ENCODE measurements around the gene DNAJB6.

The DNAJB6 gene

DNA sequence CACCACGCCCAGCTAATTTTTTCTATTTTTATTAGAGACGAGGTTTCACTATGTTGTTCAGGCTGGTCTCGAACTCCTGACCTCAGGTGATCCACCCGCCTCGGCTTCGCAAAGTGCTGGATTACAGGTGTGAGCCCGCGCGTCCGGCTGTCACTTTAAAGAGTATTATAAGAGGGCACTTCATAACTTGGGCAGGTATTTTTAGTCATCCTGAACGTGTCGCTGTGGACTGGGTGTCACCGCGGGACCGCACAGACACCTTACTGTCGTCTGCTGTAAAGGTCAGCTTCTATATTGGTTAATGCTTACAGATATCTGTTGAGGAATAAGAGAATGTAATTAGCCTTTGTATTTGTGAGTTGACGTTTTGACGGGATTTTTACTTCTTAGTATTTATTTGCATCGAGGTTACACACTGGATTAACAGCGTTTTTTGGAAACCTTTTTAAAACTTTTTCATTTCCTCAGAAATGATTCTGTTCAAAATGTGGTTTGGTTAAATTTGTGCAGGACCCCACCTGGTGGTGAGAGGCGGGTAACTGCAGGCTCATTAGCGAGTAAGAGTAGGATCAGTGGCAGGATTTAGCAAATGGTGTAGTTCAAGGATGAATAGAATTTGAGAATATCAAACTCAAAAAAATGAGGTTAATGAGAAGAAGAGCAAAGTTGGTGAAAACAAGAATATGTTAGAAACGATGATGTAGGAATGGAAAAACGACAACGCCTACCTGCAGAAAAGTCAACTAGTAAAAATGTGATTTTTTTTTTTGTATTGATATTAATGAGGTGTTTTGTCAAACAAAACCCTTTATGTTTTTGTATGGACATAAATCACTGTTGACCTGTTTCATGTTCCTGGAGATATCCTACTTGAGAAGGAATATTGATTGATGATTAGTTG, 3.2 kb downstream of the DNAJB6 start:
- TF ChIP-seq GATA2 (IDR thresholded peaks at IDR 0.05; ENCODE audit: low read depth, low read length), result no peak
- no peak for TF ChIP-seq GATA3 (IDR thresholded peaks at IDR 0.05; ENCODE audit: low read depth, low read length)

DNA sequence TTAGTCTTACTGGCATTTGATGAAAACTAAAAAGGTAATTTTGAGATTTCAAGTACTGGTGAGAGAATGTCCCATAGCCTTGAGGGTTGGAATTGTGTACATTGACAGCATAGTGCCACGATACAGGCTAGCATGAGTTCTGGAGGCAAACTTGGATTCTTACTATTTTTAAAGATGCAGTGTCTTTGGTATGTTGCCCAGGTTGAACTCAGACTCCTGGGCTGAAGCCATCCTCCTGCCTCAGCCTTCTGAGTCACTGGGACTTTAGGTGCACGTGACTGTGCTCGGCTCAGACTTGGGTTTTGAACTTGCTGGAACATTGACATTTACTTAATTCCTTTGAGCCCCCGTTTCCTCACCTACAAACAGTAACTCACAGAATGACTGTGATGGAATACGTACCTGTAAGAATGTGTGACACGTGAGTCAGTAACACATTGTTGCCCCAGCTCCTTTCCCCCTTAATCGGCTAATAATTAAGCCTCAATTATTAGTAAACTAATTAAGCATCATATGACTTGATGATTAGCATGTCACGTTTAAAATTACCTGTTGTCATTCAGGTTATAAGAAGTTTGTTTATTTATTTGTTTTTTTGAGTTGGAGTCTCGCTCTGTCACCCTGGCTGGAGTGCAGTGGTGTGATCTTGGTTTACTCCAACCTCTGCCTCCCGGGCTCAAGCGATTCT, 10.6 kb downstream of the DNAJB6 start:
- TF ChIP-seq GATA2 (IDR thresholded peaks at IDR 0.05; ENCODE audit: low read depth, low read length) (no peak), GATA3 (IDR thresholded peaks at IDR 0.05; ENCODE audit: low read depth, low read length) (no peak)

DNA sequence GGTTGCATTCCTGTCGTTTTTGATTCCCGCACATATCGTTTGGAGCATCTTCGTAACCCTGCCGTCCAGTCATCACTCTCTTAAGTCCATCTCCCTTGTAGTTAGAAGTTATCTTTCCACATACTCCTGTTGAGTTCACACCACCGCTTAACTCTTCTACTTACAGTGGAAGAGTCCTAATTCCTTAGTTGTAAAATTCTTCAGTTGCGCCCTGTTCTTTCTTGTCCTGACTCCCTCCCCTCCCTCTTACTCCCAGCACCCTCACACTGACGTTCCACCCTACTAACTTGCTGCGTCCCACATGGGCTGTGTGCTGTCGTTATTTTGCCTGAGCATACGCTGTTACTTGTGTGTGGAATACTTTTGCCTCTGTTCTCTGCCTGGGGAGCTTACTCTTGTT, 11.7 kb downstream of the DNAJB6 start:
- no peak for TF ChIP-seq GATA3 (IDR thresholded peaks at IDR 0.05; ENCODE audit: low read depth, low read length)
- no peak for TF ChIP-seq GATA2 (IDR thresholded peaks at IDR 0.05; ENCODE audit: low read depth, low read length)

DNA sequence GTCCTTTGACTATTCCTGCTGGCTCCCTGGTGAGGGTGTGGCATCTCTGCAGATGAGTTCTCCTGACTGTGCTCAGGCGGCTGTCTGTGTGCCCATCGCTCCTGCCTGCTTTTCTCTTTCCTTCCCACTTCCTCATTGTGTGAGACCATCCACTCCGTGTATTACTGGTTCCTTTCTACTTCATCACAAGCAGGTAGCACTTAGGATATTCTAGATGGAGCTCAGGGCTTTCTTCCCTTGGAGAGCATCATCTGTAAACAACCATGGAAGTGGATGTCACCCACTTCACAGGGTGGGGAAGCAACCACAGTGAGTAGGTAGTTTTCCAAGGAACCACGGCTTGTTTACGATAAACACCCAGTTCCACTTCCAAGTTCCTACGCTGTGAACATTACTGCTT, 15.7 kb downstream of the DNAJB6 start:
- TF ChIP-seq GATA3 (IDR thresholded peaks at IDR 0.05; ENCODE audit: low read depth, low read length) (no peak), GATA2 (IDR thresholded peaks at IDR 0.05; ENCODE audit: low read depth, low read length) (no peak)

DNA sequence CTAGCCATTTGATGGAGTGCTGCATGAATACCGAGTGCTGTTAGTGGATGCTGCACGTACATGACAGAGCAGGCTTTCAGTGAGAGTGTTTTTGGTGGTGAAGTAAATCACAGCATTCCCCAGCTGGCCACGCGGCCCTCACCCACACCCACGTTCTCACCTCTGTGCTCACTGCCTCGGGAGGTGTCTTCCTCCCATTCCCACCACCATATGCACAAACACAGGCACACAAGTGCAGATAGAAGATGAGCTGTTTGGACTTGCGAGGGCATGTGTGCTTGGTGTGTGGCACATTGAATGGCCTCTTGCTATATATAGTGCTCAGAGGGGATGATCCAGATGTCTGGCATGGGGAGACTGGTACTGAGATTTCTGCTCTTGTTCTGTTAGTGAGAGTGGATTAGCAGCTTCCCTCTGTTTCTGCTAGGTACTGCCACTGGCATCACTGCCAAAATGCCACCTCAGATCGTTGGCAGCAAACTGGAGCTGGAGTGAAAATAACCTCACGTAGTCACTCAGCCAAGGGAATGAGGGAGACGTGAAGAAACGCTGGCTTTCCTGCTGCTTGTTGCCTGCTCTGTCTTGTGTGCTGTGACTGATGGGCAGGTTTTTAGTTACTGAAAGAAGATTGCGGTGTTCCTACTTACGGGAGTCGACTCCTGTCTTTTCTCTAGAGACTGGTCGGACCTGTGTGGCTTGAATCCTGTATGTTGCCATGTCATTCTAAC, 19.1 kb downstream of the DNAJB6 start:
- no peak for TF ChIP-seq GATA2 (IDR thresholded peaks at IDR 0.05; ENCODE audit: low read depth, low read length)

DNA sequence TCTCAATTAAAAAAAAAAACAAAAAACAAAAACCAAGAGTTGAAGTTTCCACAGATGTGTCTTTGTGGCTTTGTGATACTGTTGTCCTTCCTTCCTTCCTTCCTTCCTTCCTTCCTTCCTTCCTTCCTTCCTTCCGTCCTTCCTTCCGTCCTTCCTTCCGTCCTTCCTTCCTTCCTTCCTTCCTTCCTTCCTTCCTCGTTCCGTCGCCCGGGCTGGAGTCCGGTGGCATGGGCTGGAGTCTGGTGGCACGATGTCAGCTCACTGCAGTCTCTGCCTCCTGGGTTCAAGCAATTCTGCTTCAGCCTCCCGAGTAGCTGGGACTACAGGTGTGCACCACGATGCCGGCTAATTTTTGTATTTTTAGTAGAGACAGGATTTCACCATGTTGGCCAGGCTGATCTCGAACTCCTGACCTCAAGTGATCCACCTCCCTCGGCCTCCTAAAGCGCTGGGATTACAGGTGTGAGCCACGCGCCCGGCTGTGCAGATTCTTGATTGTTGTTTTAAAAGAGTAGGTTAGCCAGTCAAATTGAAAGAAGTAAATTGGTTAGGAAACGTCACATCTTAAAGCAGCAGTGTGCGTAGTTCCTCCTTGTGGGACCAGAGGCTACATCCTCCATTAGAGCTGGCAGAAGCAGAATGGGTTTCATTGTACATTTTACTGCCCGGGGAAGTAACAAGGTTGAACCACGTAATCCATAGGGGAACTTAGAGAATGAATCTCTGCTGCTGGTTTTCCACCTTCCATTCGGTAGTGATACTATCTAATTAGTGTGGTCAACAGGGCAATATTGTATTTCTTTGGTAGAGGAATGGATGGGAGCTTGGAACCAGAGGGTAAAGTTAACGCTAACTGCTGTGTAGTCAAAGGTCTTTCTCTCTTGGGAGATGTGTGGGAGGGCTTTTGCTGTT, 20.6 kb downstream of the DNAJB6 start:
- TF ChIP-seq GATA3 (IDR thresholded peaks at IDR 0.05; ENCODE audit: low read depth, low read length) (no peak), GATA2 (IDR thresholded peaks at IDR 0.05; ENCODE audit: low read depth, low read length) (no peak)

DNA sequence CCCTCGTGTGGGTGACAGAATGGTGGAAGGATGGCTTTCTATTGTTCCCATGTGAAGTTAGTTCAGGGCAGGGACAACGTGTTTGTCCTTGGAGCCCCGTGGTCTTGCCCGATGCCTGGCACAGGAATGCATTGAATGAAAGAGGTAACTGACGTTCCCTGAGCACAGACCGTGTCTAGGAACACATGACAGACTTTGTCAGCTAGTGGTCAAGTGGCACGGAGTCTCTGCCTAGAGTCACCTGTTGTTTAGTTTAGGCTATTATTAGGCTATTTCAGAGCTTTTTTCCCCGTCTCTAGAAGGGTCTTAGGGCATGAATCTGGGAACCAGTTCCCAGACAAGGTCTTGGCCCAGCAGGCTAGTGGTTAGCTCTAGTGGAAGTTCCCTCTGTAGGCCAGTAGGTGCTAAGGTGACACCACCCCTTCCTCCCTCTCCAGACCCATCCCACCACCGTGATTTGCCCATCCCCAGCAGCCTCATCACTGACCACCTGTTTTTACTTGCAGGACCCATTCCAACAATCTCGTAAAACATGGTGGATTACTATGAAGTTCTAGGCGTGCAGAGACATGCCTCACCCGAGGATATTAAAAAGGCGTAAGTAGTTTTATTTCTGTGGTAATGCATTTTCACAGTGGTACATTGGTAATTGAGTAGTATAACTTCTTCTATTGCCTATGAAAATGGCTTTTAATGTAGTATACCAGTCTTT, 21.4 kb downstream of the DNAJB6 start:
- TF ChIP-seq GATA2 (IDR thresholded peaks at IDR 0.05; ENCODE audit: low read depth, low read length), result no peak
- no peak for TF ChIP-seq GATA3 (IDR thresholded peaks at IDR 0.05; ENCODE audit: low read depth, low read length)

DNA sequence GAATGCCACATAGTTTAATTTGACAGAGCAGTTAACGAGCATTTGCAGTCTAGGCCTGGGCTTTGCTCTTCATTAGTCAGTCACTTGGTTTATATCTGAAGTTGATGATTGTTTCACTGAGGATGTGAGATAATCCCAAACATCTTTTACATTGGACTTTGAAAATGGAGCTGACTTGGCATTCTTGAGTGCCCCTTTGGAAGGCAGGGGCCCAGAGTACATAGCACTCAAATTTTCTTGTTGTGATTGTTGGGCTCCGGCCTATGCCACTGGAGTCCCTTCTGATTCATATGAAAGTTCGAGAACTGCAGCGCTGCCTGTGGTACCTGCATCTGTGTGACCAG, 21.9 kb downstream of the DNAJB6 start:
- TF ChIP-seq GATA3 (IDR thresholded peaks at IDR 0.05; ENCODE audit: low read depth, low read length) (no peak), GATA2 (IDR thresholded peaks at IDR 0.05; ENCODE audit: low read depth, low read length) (no peak)

DNA sequence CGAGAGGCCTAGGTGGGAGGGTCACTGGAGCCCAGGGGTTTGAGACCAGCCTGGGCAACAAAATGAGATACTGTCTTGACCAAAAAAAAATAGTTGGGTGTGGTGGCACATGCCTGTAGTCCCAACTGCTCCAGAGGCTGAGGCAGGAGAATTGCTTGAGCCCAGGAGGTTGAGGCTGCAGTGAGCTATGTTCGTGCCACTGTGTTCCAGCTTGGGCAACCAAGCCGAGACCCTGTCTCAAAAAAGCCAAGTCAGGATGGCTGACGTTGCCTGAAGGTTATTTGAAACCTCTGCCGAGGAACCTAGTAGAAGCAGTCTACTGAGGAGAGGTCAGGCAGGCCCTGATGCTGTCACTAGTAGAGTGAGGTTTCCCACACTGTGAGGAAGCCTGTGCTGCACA, 22.8 kb downstream of the DNAJB6 start:
- TF ChIP-seq GATA3 (IDR thresholded peaks at IDR 0.05; ENCODE audit: low read depth, low read length) (no peak), GATA2 (IDR thresholded peaks at IDR 0.05; ENCODE audit: low read depth, low read length) (no peak)

DNA sequence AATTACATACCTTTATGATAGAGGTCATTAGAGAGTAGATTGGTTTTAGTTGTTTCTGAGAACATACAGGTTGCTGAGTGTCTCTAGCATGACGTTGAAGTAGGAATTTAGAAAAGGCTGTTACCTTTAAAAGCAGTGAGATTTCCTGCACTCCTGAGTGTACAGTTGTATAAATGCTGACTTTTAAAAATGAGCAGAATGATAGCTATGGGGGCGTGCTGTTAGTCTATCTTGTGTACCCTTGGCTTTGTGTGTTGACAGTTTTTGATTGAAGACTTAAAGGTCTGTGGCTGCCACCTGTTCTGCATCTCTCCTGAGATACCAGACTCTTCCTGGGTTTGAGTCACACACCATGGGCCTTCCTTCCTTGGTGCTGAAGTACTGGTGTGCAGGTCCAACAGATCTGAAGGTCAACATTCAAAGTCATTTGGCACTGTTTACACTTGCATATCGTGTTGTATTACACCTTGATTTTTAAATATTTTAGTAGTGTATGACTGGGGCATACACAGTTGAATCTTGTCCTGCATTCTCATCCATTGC, 23.8 kb downstream of the DNAJB6 start:
- TF ChIP-seq GATA2 (IDR thresholded peaks at IDR 0.05; ENCODE audit: low read depth, low read length) (no peak), GATA3 (IDR thresholded peaks at IDR 0.05; ENCODE audit: low read depth, low read length) (no peak)

DNA sequence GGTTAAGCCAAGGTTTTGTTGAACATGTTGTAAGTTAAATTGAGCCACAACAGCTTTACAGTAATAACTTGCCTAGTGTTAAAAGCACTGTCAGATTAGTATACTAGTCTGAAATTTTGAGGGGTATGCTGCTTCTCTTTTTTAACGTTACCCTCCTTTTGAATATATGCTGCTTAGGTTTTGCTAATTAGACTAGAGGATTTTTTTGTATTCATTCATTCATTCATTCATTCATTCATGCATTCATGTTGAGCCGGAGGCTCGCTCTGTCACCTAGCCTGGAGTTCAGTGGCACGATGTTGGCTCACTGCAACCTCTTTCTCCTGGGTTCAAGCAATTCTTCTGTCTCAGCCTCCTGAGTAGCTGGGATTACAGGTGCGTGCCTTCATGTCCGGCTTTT, 24.7 kb downstream of the DNAJB6 start:
- TF ChIP-seq GATA3 (IDR thresholded peaks at IDR 0.05; ENCODE audit: low read depth, low read length), result no peak
- TF ChIP-seq GATA2 (IDR thresholded peaks at IDR 0.05; ENCODE audit: low read depth, low read length), result no peak

DNA sequence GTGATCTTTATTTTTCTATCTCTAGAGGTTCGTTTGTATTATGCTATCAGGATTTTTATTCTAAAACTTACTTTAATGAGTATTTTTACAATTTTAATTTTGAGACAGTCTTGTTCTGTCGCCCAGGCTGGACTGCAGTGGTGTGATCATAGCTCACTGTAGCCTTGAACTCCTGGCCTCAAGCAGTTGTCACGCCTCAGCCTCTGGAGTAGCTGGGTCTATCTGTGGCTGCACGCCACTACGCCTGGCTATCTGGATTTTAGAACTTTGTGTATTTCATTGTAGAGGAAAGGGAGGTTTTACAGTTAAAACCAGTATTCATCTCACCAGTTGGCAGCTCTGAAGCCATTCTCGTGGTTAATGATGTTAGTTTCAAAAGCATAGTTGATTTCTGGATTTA, 25.9 kb downstream of the DNAJB6 start:
- TF ChIP-seq GATA3 (IDR thresholded peaks at IDR 0.05; ENCODE audit: low read depth, low read length) (no peak), GATA2 (IDR thresholded peaks at IDR 0.05; ENCODE audit: low read depth, low read length) (no peak)

DNA sequence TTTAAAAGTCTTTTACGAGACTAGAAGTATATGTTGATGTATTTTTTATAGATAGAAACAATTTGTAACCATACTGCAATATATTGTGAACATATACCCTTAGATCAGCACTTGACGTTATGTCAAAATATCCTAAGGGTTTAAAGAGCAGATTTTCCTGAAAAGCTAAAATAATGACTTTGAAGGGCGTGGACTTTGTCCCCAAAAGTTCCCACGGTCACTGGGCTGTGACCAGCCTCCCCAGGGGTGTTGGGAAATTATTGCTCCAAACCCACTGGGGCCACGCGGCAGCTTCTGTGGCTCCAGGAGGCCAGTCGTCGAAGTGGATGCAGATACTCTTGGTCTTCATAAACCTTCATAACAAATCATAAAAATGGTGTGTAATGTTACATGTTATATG, 29.9 kb downstream of the DNAJB6 start:
- TF ChIP-seq GATA2 (IDR thresholded peaks at IDR 0.05; ENCODE audit: low read depth, low read length) (no peak), GATA3 (IDR thresholded peaks at IDR 0.05; ENCODE audit: low read depth, low read length) (no peak)
